Activated naive CD4-positive, alpha-beta T cell treated with anti-CD3 and anti-CD28 coated beads, Interleukin-2, amount 50 U/mL, for 24 hours (primary cell): Measurements from ENCODE around the gene ATG7.

Experiments
- H3K27ac Mint-ChIP-seq: one replicate; pipeline ENCODE4 v1.8.0; 2021; ENCODE audit warnings: mild to moderate bottlenecking, mixed read lengths
- H3K27me3 Mint-ChIP-seq: one replicate; pipeline ENCODE4 v1.8.0; 2021; ENCODE audit warnings: mixed read lengths
- H3K36me3 Mint-ChIP-seq: one replicate; pipeline ENCODE4 v1.8.0; 2021; ENCODE audit warnings: mixed read lengths
- H3K4me1 Mint-ChIP-seq: one replicate; pipeline ENCODE4 v1.8.0; 2021; ENCODE audit warnings: mixed read lengths
- H3K4me3 Mint-ChIP-seq: one replicate; pipeline ENCODE4 v1.8.0; 2021; ENCODE audit warnings: mild to moderate bottlenecking, mixed read lengths
- H3K9me3 Mint-ChIP-seq: one replicate; pipeline ENCODE4 v1.8.0; 2021; ENCODE audit warnings: mixed read lengths

The ATG7 gene

DNA sequence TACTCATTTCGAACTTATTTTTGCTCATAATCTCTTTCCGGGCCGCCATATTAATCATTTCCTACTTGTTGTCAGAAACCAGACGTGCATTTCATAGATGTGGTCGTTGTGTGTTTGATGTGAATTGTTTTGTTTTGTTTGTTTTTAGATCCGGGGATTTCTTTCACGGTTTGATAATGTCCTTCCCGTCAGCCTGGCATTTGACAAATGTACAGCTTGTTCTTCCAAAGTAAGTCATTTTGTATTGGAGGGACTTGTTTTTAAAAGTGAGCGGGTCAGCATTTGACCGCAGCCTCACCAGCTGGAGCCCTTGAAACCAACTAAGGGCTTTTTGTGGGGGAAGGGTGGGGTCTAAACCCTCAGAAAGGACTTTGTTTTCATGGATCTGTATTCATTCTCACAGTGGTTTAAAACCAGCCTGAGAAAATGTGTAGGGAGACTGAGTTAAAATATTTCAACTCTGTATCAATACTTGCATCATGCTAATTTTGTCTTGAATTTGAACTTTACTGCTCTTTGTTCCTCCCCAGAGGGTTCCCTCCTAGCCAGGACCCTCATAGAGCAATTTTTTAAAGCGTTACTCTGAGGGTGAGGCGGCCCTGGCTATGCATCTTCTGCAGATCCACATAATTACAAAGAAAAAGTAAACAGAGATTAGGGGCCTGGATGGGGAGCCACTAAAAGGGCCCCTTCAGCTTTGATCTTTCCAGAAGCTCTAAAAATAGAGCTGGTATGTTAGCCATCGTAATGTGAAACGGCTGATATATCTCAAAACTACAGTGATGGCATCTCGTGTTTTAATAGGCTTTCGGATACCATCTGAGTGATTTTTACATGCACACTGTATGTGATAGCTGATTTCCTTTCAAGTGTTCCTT lies 107.9 kb downstream of the ATG7 start:
- Mint-ChIP-seq H3K9me3 (no peaks in the 10 kb centered on the region), H3K27ac (no peak overlapping the region), H3K4me3 (no peak overlapping the region), H3K27me3 (no peaks in the 10 kb centered on the region), H3K4me1 (no peaks in the 10 kb centered on the region), H3K36me3 (peaks cover 7% of the 10 kb centered on the region)

DNA sequence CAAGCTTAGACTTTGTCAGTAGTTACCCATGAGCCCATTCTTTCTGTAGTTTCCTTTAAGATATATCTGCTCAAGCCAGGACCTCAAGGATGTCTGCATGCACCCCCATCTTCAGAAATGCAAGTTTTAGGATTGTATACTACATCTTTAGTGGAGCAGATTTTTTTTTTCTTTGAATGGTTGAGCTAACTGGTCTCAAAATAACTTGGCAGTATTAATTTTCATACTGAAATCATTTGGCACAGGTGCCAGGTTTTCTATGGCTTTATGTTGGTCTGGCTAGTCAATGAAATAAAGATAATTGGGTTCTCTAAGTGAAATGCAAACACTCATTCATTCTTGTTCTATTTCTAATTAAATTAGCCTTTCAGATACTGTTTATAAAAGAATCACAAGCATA lies 108.9 kb downstream of the ATG7 start:
- H3K27me3 Mint-ChIP-seq = no peaks in the 10 kb centered on the region
- no peak overlapping the region for H3K4me3 Mint-ChIP-seq
- H3K4me1 Mint-ChIP-seq = no peaks in the 10 kb centered on the region
- no peaks in the 10 kb centered on the region for H3K9me3 Mint-ChIP-seq
- H3K27ac Mint-ChIP-seq = no peak overlapping the region
- peaks cover 7% of the 10 kb centered on the region for H3K36me3 Mint-ChIP-seq

DNA sequence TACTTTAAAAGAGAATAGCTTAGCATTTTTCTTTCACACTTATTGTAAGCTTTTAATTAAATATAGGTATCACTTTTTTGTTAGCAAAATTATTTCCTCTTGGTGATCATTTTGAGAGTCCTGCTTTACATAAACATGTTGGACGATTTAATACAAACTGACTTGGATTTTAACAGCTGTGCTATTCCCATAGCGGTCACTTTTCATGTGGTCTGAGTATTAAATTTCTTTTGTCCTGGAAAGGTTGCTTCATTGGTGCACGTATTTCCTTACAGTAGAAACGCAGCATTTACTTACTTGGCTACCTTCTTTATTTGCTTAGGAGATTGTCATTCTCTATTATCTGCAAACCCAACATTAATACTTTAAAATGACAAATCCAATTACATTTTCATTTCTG lies 109.4 kb downstream of the ATG7 start:
- Mint-ChIP-seq H3K4me1 (no peaks in the 10 kb centered on the region), H3K27ac (no peak overlapping the region), H3K9me3 (no peaks in the 10 kb centered on the region)

DNA sequence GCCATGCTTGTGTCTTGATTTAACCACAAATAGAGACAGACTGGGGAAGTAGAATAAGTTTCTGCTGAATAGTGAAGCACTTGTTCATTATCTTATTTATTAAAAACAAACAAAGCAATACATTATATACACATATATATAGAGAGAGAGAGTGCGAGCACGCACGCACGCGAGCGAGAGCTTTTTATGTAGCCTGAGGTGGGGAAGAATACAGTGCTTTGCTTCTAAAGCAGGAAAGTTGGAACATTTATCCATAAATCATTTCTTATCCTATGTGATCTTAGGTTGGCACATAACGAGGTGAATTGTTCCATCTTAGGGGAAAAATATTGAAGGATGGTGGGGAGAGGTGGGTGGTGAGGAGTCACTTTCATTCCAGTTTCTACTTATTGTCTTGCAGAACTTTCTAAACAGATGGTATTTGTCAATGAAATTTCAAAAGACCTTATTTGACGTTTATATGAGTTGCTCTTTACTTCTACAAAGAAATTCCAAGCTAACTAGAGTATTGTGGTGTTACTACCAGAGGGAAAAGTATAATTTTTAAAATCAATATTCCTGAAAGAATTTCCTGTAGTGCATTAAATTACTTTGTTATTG lies 110.0 kb downstream of the ATG7 start:
- no peak overlapping the region for H3K4me3 Mint-ChIP-seq
- H3K27me3 Mint-ChIP-seq = no peaks in the 10 kb centered on the region
- H3K4me1 Mint-ChIP-seq = no peaks in the 10 kb centered on the region
- no peak overlapping the region for H3K27ac Mint-ChIP-seq
- H3K9me3 Mint-ChIP-seq = no peaks in the 10 kb centered on the region
- peaks cover 8% of the 10 kb centered on the region for H3K36me3 Mint-ChIP-seq

More for the DNA sequence above, 109.4 kb downstream of the ATG7 start:
- no peak overlapping the region for H3K4me3 Mint-ChIP-seq
- H3K27me3 Mint-ChIP-seq = no peaks in the 10 kb centered on the region
- H3K36me3 Mint-ChIP-seq = peaks cover 8% of the 10 kb centered on the region

DNA sequence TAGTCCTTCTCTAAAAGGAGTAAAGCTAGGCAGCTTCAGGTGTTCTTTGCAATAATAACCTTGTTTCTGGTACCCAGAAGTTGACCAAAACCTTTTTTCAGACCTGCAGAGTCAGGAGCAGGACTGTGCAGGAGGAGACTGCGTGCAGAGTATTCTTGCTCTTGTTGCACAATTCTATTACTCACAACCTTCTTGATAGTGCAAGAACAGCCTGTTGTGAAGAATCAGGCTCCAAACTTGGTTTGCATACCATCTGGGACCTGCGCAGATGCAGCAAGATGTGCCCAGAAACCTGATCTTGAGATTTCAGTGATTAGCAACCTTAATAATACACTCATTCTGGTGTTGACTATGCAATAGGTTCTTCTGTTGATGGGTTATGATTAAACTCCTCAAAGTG lies 111.9 kb downstream of the ATG7 start:
- Mint-ChIP-seq H3K4me1 (no peaks in the 10 kb centered on the region), H3K27ac (no peak overlapping the region), H3K9me3 (no peaks in the 10 kb centered on the region), H3K4me3 (no peak overlapping the region), H3K36me3 (peaks cover 6% of the 10 kb centered on the region), H3K27me3 (no peaks in the 10 kb centered on the region)

DNA sequence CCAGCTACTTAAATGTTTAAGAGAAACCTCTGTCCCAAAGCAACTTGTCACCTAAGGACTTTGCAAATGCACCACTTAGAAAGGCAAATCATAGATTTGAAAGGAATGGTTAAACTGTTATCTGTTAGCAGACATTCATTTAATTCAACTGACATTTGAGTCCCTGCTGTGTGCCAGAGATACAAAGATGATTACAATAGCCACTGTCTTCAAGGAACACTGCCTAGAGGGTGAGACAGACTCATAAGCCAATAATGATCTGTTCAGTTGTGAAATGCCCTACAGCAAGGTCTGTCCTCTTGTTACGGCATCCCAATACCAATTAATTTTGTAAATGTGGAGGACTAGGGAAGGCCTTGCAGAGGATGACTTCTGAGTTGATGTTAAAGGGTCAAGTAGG lies 113.1 kb downstream of the ATG7 start:
- Mint-ChIP-seq H3K9me3 (no peaks in the 10 kb centered on the region), H3K27ac (no peak overlapping the region), H3K4me1 (peaks cover 6% of the 10 kb centered on the region), H3K4me3 (no peak overlapping the region), H3K27me3 (no peaks in the 10 kb centered on the region), H3K36me3 (peaks cover 6% of the 10 kb centered on the region)

DNA sequence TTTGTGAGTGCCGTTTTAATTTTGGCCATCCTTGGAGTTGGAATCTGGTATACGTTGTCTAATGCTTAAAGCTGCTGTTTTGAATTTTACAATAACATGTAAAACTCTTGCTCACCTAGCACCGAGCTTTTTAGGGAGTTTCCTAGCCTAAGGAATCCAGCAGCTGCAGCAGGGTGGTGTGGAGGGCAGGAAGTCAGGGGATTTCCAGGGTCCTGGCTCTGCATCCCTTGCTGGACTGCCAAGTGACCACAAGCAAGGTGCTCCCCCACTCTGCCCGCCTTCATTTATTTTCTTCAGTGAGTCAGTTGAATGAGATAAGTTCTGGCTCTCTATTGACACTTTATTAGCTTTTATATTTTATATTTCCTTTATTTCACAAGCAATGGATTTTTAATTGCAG lies 113.7 kb downstream of the ATG7 start:
- no peak overlapping the region for H3K4me3 Mint-ChIP-seq
- H3K27ac Mint-ChIP-seq = no peak overlapping the region
- H3K4me1 Mint-ChIP-seq = peaks cover 12% of the 10 kb centered on the region
- no peaks in the 10 kb centered on the region for H3K9me3 Mint-ChIP-seq
- H3K36me3 Mint-ChIP-seq = peaks cover 6% of the 10 kb centered on the region
- no peaks in the 10 kb centered on the region for H3K27me3 Mint-ChIP-seq

DNA sequence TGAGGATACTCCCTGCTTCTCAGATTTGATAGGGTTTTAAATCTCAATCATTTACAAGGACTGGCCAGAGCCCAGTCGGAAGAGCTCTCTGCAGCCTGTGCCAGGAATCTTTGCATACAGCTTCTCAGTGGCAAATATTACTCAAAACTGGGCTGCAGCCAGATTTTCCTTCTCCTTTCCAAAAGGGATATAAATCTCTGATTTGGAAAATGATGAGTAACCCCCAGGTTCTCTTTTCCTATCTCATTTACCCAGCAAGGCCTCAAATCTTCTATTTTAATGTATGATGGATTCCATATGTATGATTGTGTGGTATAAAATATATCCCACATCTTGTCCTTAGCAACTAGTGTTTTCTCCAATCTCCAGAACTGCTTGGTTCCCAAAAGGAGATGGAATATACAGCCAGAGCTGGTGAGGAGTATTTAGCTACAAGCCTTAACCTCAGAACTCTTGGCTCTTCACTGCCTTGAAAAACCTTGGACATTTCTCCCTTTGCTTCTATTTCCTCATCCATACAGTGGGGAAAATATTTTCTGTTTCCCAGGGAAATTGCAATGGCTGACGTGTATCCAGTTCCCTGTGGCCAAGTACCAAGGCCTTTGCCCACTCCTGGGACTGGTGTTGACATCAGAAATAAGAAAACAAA lies 114.4 kb downstream of the ATG7 start:
- Mint-ChIP-seq H3K27ac (no peak overlapping the region), H3K9me3 (no peaks in the 10 kb centered on the region), H3K4me1 (peaks cover 19% of the 10 kb centered on the region), H3K27me3 (no peaks in the 10 kb centered on the region), H3K36me3 (peaks cover 11% of the 10 kb centered on the region), H3K4me3 (no peak overlapping the region)

DNA sequence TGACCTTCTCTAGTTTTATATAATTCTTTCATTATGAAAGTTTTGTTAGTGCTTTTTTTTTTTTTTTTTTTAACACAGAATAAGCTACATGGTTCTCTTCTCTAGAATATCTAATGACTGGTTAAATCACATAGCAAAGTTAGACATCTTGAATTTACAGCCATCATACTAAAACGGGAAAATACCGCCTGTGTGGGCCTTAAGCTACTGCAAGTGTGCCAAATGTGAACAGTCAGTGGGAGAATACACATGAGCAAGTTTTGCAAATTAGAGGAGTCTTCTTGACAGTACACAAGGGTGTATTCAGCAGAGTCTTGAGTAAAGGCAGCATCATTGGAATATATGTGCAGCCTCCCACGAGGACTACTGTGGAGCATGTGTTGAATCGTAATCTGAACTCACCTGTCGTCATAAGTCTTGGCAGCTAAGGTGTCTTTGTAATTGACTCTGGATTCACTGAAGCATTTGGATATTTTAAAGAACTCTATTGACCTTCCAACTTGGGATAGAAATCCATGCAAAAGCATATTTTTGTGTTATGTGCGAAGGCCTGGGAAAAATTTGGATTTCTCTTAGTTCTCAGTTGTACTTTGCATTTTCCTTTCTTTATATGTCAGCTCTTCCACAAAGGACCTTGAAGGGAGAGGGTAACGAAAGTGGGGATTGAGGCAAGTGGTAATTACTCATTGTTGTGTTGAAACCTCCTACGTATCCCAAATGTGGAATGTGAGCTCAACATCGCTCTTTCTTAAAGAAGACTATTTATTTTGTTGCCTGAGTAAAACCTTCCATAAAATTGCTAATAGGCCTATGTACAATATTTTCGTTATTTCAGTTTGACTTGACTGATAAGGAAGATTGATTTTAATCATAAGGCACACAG lies 117.4 kb downstream of the ATG7 start:
- Mint-ChIP-seq H3K27ac (no peak overlapping the region), H3K27me3 (no peaks in the 10 kb centered on the region), H3K36me3 (peaks cover 6% of the 10 kb centered on the region), H3K9me3 (no peaks in the 10 kb centered on the region), H3K4me1 (peaks cover 40% of the 10 kb centered on the region), H3K4me3 (no peak overlapping the region)

DNA sequence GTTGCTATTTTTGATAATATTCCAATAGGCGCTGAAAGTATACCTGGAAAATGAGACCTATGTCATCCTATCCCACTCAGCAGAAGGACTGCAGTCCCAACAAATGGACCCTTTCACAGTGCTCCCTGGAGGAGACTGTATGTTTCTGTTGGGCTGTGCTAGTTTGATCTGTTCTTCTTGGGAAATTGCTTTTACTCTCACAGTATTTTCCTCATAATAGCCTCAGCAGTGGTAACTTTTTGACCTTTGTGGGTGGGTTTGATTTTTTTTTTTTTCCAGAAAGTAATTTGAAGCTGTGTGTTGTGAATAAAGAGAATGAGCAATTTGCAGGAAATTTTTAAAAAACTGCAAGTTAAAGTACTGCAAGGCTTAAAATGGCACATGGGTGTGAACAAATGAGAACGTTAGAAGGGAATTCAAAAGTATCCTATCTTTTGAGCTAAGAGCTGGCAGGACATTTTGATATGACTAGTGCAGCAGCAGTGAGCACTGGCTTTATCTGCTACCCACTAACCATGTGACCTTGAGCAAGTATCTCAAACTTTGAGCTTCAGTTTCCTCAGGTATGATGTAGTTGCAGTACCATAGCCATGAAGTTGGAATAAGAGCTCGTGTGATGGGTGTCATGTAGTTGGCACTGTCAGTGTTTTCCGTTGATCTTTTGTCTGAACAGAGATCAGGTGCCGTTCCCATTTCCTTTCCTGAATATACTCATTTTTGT lies 118.4 kb downstream of the ATG7 start:
- peaks cover 12% of the 10 kb centered on the region for H3K36me3 Mint-ChIP-seq
- H3K4me3 Mint-ChIP-seq = no peak overlapping the region
- H3K9me3 Mint-ChIP-seq = no peaks in the 10 kb centered on the region
- H3K4me1 Mint-ChIP-seq = peaks cover 40% of the 10 kb centered on the region
- H3K27me3 Mint-ChIP-seq = no peaks in the 10 kb centered on the region
- H3K27ac Mint-ChIP-seq = no peak overlapping the region

DNA sequence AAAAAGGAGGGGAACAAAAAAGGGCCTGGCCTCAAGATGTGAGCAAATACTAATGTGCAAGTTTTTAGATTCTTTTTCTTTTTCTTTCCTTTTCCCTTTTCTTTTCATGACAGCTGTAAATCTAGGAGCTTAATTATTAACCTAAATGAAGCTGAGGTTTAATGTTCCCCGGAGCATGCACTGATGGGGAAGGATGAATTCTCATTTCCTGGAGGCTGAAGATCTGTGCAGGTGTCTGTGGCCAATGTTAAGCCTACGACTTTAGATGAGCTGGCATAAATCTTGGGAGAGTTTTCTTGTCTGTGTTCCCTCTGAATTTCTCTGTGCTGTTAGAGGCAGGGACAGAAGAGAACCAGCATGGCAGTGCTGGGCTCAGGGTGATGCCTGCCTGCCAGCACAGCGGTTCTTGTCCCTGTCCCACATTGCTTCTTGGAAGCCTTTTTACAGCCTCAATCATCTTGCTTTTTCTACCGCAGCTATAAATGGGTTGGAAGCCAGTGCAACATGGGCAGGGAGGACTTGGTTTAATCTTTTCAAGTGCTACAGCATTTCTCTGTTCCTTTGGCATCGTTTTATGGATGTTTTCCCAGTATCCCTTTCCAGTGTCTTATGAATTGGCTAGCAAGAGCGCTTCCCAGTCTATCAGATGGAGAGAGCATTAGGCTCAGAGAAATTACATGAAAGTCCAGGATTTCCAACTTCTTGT lies 119.1 kb downstream of the ATG7 start:
- H3K4me3 Mint-ChIP-seq = no peak overlapping the region
- H3K27me3 Mint-ChIP-seq = no peaks in the 10 kb centered on the region
- peaks cover 11% of the 10 kb centered on the region for H3K36me3 Mint-ChIP-seq
- H3K9me3 Mint-ChIP-seq = no peaks in the 10 kb centered on the region
- no peak overlapping the region for H3K27ac Mint-ChIP-seq
- H3K4me1 Mint-ChIP-seq = peaks cover 40% of the 10 kb centered on the region

DNA sequence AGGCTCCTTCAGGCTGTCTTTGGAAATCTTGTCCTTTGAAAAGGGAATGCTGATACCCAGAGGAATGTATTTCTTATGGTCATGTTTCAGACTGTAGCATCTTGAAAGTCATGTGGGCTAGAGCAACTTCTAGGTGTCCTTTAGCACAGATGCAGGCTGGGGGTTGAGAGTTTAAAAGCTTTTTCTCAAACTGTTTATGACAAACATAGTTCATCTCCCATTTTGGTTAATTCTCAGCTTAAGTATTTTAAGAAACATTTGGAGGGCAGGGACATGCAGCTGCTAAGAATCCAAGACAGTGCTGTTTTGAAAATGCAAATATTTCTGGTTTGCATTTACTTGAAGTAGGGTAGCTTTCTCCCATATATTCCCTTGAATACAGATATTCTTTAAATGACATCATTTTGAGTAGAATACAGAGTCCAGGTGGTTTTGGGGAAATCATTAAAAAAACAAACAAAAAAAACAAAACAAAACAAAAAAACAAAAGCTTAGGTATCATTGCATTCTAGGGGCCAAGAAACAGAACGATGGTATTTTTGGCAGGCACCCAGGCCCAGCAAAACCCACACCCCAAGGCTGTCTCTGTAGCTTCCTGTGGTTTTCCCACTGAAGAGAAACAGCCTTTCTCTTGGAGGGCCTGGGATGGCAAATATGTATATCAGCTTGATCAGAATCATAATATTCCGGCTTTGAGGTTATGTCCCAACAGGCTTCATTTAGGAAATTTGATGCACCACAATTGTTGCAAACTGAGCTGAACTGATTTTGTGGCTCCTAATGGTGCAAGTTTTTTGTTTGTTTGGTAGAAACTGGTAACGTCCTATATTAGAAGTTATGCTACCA lies 120.0 kb downstream of the ATG7 start:
- Mint-ChIP-seq H3K27me3 (no peaks in the 10 kb centered on the region), H3K9me3 (no peaks in the 10 kb centered on the region), H3K4me3 (no peak overlapping the region), H3K27ac (no peak overlapping the region), H3K36me3 (peaks cover 11% of the 10 kb centered on the region), H3K4me1 (peaks cover 40% of the 10 kb centered on the region)

DNA sequence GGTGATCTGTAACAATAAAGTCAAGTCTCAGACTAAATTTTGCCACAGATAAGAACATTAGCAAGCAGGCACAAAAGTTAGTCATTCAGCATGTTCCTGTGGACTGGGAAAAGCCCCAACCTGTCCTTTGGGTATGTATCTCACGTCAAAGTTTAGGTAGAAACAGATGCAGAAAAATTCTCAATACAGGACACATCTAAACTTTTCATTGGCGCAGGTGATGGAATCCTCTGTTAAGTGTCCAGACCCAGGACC lies 120.6 kb downstream of the ATG7 start:
- Mint-ChIP-seq H3K27me3 (no peaks in the 10 kb centered on the region), H3K4me1 (peaks cover 40% of the 10 kb centered on the region), H3K4me3 (no peak overlapping the region), H3K36me3 (peaks cover 11% of the 10 kb centered on the region), H3K9me3 (no peaks in the 10 kb centered on the region), H3K27ac (no peak overlapping the region)

DNA sequence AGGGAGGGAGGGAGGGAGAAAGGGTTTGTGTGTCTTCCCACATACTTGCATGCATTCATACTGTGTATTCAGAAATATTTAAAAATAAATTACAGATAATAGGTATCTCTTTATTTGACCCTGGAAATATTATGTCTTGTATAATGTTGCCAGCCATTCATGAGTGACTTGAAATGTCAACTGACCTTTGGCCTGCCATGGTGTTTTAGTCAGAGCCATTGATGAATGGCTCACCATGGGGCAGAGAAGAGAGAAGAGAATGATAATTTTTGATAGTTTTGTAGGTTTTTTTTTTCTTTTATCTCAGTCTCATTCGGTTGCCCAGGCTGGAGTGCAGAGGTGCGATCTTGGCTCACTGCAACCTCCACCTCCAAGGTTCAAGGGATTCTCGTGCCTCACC lies 121.2 kb downstream of the ATG7 start:
- H3K9me3 Mint-ChIP-seq = no peaks in the 10 kb centered on the region
- no peak overlapping the region for H3K4me3 Mint-ChIP-seq
- peaks cover 11% of the 10 kb centered on the region for H3K36me3 Mint-ChIP-seq
- peaks cover 40% of the 10 kb centered on the region for H3K4me1 Mint-ChIP-seq
- H3K27ac Mint-ChIP-seq = no peak overlapping the region
- no peaks in the 10 kb centered on the region for H3K27me3 Mint-ChIP-seq
